K562 (cell line): ENCODE results near the gene IRF5. TPM values are rescaled to one million over a fixed set of nuclear protein-coding genes. Genes with fewer than 3 reads are reported as not detected.
A peak's percentile ranks its signal among the peaks of the same experiment; 100 is the strongest.

Experiments
- NR4A1 ChIP-seq, 2 experiments: fragments of 250-450 bp in 1 of 2; fragments of 450-650 bp in 1 of 2; sonication (Bioruptor Pico) in 1 of 2; IDR thresholded peaks; 2 replicates each; pipeline versions ENCODE4 v1.4.0 to v1.6.1; 2016 to 2020; ENCODE audit warnings: mild to moderate bottlenecking in 2 of 2, missing compliant biosample characterization in 1 of 2, missing genetic modification characterization in 1 of 2, moderate library complexity in 1 of 2
- polyA plus RNA-seq, 8 experiments: library from polyadenylated mRNA; depleted of rRNA in 4 of 8; stranded (reverse) in 5 of 8; unstranded in 3 of 8; fragments of >200 nt; fragmentation: Nextera tagmentation in 2 of 8; fragmentation: Illumina TruSeq in 1 of 8; extraction: Ambion mirVana in 2 of 8; extraction: Trizol in 1 of 8; gene quantifications; 2 replicates each; pipeline versions ENCODE4 v1.2.1 to v1.2.3, GENCODE V29; 2011 to 2014; ENCODE audit warnings: inconsistent platforms in 1 of 8, missing spikeins in 1 of 8
- total RNA-seq, 7 experiments: library from RNA; depleted of rRNA in 6 of 7; stranded (reverse); fragments of >200 nt in 6 of 7; fragmentation: Illumina TruSeq in 2 of 7; extraction: Trizol in 2 of 7; gene quantifications; 2 replicates each; pipeline versions ENCODE4 v1.2.1 to v1.2.3, GENCODE V29; 2011 to 2021; ENCODE audit warnings: low replicate concordance in 1 of 7
- TF ChIP-seq, protein P1 (sequence below): fragments of 250-450 bp; sonication (Bioruptor Pico); IDR thresholded peaks from 2 replicates; pipeline ENCODE4 v1.5.0; 2020; ENCODE audit warnings: mild to moderate bottlenecking
- TF ChIP-seq, protein P2 (sequence below): sonication (generic); formaldehyde crosslinking; IDR thresholded peaks from 2 replicates; pipeline ENCODE4 v1.8.1; 2022; ENCODE audit warnings: missing genetic modification reagents
- TF ChIP-seq, protein P3 (sequence below), 2 experiments: fragments of 450-650 bp; IDR thresholded peaks; 2 replicates each; pipeline ENCODE4 v1.6.1; 2016
- TF ChIP-seq, protein P4 (sequence below), 2 experiments: fragments of 450-650 bp in 1 of 2; sonication (generic) in 1 of 2; formaldehyde crosslinking in 1 of 2; IDR thresholded peaks; 2 replicates each; pipeline versions ENCODE4 v1.7.1 to v1.9.0; 2016 to 2022; ENCODE audit warnings: inconsistent platforms in 1 of 2, mild to moderate bottlenecking in 1 of 2, missing genetic modification reagents in 1 of 2
- TF ChIP-seq, protein P5 (sequence below): sonication (generic); formaldehyde crosslinking; IDR thresholded peaks from 2 replicates; pipeline ENCODE4 v1.8.1; 2023; ENCODE audit warnings: missing genetic modification reagents, mild to moderate bottlenecking, borderline replicate concordance

The IRF5 gene
- total and polyA plus RNA-seq, 9 of the 15 experiments (the other 6 are each of a cell fraction or from before 2014, with no cell fraction given), result 0.04 TPM; not detected in 8

DNA sequence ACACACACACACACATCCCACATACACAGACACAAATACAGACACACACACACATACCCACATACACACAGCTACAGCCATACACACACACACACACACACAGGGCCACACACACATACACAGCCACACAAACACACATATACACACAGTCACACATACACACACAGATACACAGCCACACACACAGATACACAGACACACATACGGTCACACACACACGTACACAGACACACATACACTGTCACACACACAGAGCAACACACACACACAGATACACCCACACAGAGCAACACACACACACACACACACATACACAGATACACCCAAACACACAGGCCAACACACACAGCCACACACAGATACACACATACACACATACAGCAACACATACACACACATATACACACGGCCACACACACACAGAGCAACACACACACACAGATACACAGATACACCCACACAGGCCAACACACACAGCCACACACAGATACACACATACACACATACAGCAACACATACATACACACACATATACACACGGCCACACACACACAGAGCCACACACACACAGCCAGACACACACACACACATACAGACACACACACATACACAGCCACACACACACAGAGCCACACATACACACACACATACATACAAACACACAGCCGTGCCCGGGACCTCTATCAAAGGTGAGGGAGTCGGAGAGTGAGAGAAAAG, 49.5 kb upstream of the IRF5 start (continued):
- TF ChIP-seq, protein P1, sequence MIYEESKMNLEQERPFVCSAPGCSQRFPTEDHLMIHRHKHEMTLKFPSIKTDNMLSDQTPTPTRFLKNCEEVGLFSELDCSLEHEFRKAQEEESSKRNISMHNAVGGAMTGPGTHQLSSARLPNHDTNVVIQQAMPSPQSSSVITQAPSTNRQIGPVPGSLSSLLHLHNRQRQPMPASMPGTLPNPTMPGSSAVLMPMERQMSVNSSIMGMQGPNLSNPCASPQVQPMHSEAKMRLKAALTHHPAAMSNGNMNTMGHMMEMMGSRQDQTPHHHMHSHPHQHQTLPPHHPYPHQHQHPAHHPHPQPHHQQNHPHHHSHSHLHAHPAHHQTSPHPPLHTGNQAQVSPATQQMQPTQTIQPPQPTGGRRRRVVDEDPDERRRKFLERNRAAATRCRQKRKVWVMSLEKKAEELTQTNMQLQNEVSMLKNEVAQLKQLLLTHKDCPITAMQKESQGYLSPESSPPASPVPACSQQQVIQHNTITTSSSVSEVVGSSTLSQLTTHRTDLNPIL (CRISPR knock-in tag), result no peak
- TF ChIP-seq, protein P2, sequence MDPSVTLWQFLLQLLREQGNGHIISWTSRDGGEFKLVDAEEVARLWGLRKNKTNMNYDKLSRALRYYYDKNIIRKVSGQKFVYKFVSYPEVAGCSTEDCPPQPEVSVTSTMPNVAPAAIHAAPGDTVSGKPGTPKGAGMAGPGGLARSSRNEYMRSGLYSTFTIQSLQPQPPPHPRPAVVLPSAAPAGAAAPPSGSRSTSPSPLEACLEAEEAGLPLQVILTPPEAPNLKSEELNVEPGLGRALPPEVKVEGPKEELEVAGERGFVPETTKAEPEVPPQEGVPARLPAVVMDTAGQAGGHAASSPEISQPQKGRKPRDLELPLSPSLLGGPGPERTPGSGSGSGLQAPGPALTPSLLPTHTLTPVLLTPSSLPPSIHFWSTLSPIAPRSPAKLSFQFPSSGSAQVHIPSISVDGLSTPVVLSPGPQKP (CRISPR knock-in tag), result no peak
- TF ChIP-seq, protein P3, sequence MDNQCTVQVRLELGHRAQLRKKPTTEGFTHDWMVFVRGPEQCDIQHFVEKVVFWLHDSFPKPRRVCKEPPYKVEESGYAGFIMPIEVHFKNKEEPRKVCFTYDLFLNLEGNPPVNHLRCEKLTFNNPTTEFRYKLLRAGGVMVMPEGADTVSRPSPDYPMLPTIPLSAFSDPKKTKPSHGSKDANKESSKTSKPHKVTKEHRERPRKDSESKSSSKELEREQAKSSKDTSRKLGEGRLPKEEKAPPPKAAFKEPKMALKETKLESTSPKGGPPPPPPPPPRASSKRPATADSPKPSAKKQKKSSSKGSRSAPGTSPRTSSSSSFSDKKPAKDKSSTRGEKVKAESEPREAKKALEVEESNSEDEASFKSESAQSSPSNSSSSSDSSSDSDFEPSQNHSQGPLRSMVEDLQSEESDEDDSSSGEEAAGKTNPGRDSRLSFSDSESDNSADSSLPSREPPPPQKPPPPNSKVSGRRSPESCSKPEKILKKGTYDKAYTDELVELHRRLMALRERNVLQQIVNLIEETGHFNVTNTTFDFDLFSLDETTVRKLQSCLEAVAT (IDR thresholded peaks at IDR 0.05), result 0 out of 4 replicates have a peak, but pooled peaks of 1 of the 2 experiments have one; percentile 19
- TF ChIP-seq NR4A1 (CRISPR knock-in tag; IDR thresholded peaks at IDR 0.05) (no peak), NR4A1 (tag; IDR thresholded peaks at IDR 0.05) (no peak)
- TF ChIP-seq, protein P4, sequence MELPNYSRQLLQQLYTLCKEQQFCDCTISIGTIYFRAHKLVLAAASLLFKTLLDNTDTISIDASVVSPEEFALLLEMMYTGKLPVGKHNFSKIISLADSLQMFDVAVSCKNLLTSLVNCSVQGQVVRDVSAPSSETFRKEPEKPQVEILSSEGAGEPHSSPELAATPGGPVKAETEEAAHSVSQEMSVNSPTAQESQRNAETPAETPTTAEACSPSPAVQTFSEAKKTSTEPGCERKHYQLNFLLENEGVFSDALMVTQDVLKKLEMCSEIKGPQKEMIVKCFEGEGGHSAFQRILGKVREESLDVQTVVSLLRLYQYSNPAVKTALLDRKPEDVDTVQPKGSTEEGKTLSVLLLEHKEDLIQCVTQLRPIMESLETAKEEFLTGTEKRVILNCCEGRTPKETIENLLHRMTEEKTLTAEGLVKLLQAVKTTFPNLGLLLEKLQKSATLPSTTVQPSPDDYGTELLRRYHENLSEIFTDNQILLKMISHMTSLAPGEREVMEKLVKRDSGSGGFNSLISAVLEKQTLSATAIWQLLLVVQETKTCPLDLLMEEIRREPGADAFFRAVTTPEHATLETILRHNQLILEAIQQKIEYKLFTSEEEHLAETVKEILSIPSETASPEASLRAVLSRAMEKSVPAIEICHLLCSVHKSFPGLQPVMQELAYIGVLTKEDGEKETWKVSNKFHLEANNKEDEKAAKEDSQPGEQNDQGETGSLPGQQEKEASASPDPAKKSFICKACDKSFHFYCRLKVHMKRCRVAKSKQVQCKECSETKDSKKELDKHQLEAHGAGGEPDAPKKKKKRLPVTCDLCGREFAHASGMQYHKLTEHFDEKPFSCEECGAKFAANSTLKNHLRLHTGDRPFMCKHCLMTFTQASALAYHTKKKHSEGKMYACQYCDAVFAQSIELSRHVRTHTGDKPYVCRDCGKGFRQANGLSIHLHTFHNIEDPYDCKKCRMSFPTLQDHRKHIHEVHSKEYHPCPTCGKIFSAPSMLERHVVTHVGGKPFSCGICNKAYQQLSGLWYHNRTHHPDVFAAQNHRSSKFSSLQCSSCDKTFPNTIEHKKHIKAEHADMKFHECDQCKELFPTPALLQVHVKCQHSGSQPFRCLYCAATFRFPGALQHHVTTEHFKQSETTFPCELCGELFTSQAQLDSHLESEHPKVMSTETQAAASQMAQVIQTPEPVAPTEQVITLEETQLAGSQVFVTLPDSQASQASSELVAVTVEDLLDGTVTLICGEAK (IDR thresholded peaks at IDR 0.05), result no peak
- TF ChIP-seq, protein P4 (CRISPR knock-in tag; IDR thresholded peaks at IDR 0.05), result no peak
- TF ChIP-seq, protein P5, sequence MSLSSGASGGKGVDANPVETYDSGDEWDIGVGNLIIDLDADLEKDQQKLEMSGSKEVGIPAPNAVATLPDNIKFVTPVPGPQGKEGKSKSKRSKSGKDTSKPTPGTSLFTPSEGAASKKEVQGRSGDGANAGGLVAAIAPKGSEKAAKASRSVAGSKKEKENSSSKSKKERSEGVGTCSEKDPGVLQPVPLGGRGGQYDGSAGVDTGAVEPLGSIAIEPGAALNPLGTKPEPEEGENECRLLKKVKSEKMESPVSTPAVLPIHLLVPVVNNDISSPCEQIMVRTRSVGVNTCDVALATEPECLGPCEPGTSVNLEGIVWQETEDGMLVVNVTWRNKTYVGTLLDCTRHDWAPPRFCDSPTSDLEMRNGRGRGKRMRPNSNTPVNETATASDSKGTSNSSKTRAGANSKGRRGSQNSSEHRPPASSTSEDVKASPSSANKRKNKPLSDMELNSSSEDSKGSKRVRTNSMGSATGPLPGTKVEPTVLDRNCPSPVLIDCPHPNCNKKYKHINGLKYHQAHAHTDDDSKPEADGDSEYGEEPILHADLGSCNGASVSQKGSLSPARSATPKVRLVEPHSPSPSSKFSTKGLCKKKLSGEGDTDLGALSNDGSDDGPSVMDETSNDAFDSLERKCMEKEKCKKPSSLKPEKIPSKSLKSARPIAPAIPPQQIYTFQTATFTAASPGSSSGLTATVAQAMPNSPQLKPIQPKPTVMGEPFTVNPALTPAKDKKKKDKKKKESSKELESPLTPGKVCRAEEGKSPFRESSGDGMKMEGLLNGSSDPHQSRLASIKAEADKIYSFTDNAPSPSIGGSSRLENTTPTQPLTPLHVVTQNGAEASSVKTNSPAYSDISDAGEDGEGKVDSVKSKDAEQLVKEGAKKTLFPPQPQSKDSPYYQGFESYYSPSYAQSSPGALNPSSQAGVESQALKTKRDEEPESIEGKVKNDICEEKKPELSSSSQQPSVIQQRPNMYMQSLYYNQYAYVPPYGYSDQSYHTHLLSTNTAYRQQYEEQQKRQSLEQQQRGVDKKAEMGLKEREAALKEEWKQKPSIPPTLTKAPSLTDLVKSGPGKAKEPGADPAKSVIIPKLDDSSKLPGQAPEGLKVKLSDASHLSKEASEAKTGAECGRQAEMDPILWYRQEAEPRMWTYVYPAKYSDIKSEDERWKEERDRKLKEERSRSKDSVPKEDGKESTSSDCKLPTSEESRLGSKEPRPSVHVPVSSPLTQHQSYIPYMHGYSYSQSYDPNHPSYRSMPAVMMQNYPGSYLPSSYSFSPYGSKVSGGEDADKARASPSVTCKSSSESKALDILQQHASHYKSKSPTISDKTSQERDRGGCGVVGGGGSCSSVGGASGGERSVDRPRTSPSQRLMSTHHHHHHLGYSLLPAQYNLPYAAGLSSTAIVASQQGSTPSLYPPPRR (CRISPR knock-in tag), result no peak
